Astrocyte (in vitro differentiated cells and primary cell): Measurements from ENCODE around the gene PLEKHF1. TPM values are rescaled to one million over a fixed set of nuclear protein-coding genes. Genes with fewer than 3 reads are reported as not detected.
A peak's percentile ranks its signal among the peaks of the same experiment; 100 is the strongest.

ENCODE experiments used
- DNase-seq: peaks from one replicate; pipeline ENCODE4 v3.0.0-alpha.2; 2010; ENCODE audit warnings: low read depth
- FAIRE-seq: peaks from 2 replicates; lab custom pipeline; 2011; peaks lifted over from hg19 to GRCh38; lab: Jason Lieb, UNC
- H2AFZ ChIP-seq: 2 replicates; pipeline ENCODE4 v1.6.0; 2012; ENCODE audit warnings: low read depth, low read length, inconsistent platforms
- H3K27ac ChIP-seq: 2 replicates; pipeline ENCODE4 v1.5.1; 2011; ENCODE audit warnings: low read depth, low read length, inconsistent platforms
- H3K27me3 ChIP-seq: 2 replicates; pipeline ENCODE4 v1.6.0; 2011; ENCODE audit warnings: low read length, inconsistent platforms; ENCODE audit not compliant: insufficient read depth
- H3K36me3 ChIP-seq: 2 replicates; pipeline ENCODE4 v1.5.1; 2011; ENCODE audit warnings: low read length, inconsistent platforms; ENCODE audit not compliant: insufficient read depth
- H3K4me1 ChIP-seq: 2 replicates; pipeline ENCODE4 v1.5.1; 2011; ENCODE audit warnings: low read length, inconsistent platforms; ENCODE audit not compliant: insufficient read depth
- H3K4me2 ChIP-seq: 2 replicates; pipeline ENCODE4 v1.6.0; 2012; ENCODE audit warnings: low read length, inconsistent platforms
- H3K4me3 ChIP-seq: 2 replicates; pipeline ENCODE4 v1.5.1; 2011; ENCODE audit warnings: low read depth, mild to moderate bottlenecking, low read length, inconsistent platforms; ENCODE audit not compliant: insufficient read depth
- H3K79me2 ChIP-seq: 2 replicates; pipeline ENCODE4 v1.6.0; 2012; ENCODE audit warnings: mild to moderate bottlenecking, low read length, inconsistent platforms; ENCODE audit not compliant: insufficient read depth
- H3K9ac ChIP-seq: 2 replicates; pipeline ENCODE4 v1.6.0; 2012; ENCODE audit warnings: mild to moderate bottlenecking, low read length, inconsistent platforms
- H3K9me3 ChIP-seq: 2 replicates; pipeline ENCODE4 v1.5.1; 2012; ENCODE audit warnings: low read depth, mild to moderate bottlenecking, low read length, inconsistent platforms; ENCODE audit not compliant: insufficient read depth
- H4K20me1 ChIP-seq: 2 replicates; pipeline ENCODE4 v1.6.0; 2012; ENCODE audit warnings: low read length, inconsistent platforms; ENCODE audit not compliant: insufficient read depth
- H3K27ac Mint-ChIP-seq: one replicate; pipeline ENCODE4 v1.8.0; 2021; ENCODE audit warnings: mild to moderate bottlenecking, mixed read lengths; ENCODE audit not compliant: unreplicated experiment
- H3K27me3 Mint-ChIP-seq: one replicate; pipeline ENCODE4 v1.8.0; 2021; ENCODE audit warnings: low read depth, mixed read lengths; ENCODE audit not compliant: unreplicated experiment
- H3K36me3 Mint-ChIP-seq: one replicate; pipeline ENCODE4 v1.8.0; 2021; ENCODE audit warnings: low read depth, mixed read lengths; ENCODE audit not compliant: unreplicated experiment
- H3K4me1 Mint-ChIP-seq: one replicate; pipeline ENCODE4 v1.8.0; 2021; ENCODE audit warnings: low read depth, mixed read lengths; ENCODE audit not compliant: unreplicated experiment
- H3K4me3 Mint-ChIP-seq: one replicate; pipeline ENCODE4 v1.8.0; 2021; ENCODE audit warnings: mild to moderate bottlenecking, moderate library complexity, mixed read lengths; ENCODE audit not compliant: unreplicated experiment
- H3K9me3 Mint-ChIP-seq: one replicate; pipeline ENCODE4 v1.8.0; 2021; ENCODE audit warnings: mild to moderate bottlenecking, mixed read lengths; ENCODE audit not compliant: unreplicated experiment
- EZH2 ChIP-seq: IDR thresholded peaks from 2 replicates; pipeline ENCODE4 v1.6.1; 2012; ENCODE audit warnings: mild to moderate bottlenecking, low read length, inconsistent platforms; ENCODE audit not compliant: insufficient read depth
- total RNA-seq: library from RNA; stranded (reverse); gene quantifications from 2 replicates; pipeline ENCODE4 v1.2.1, GENCODE V29; 2021
- TF ChIP-seq, protein P1 (sequence below): IDR thresholded peaks from 2 replicates; pipeline ENCODE4 v1.5.1; 2011; ENCODE audit warnings: low read depth, mild to moderate bottlenecking, inconsistent platforms, low read length, moderate library complexity; ENCODE audit not compliant: insufficient read depth

Gene PLEKHF1
- total RNA-seq, 1 donor from 2014 or later: 13.1 TPM

DNA sequence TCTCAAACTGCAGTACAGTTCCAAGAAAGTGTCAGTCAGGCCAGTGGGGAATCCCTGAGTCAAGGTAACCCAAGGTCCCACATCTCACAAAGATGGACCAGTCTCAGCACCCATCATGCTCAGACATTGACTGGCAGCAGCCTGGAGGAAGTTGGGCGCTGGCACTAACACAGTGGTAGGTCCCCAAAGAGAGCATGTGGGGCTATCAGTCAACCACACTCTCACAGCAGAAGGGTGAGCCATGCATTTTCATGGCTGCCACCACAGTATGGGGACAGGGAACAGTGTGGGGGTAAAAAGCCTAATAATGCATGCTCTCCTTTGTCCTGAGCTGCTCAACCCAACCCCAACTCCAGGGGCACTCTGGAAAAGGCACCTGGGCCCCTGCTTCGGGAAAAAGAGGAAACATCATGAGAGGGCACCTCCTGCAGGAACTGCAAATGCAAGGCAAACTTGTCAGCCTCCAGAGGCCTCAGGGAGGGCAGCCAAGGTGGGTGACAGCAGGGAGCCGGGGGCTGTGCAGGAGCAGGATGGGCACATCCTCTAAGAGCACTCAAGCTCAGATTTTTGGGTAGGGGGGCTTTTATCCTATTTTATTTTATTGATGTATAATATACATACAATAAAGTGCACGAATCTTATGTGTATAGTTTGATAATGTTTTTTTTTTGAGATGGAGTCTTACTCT, 9.5 kb upstream of the PLEKHF1 start:
- Histone ChIP-seq H3K79me2 (no peaks in the 10 kb centered on the region), H3K4me1 (no peaks in the 10 kb centered on the region), H2AFZ (no peak overlapping the region), H3K9me3 (no peaks in the 10 kb centered on the region), H3K27ac (no peak overlapping the region), H3K36me3 (no peaks in the 10 kb centered on the region), H3K4me3 (no peak overlapping the region), H3K27me3 (peaks cover 4% of the 10 kb centered on the region), H4K20me1 (no peaks in the 10 kb centered on the region), H3K4me2 (no peak overlapping the region), H3K9ac (no peak overlapping the region)
- FAIRE-seq (no peak), DNase-seq (no peak)
- peaks cover 9% of the 10 kb centered on the region for H3K9me3 Mint-ChIP-seq
- H3K4me1 Mint-ChIP-seq: peaks cover 7% of the 10 kb centered on the region
- no peak overlapping the region for H3K4me3 Mint-ChIP-seq
- H3K27ac Mint-ChIP-seq: no peak overlapping the region
- H3K36me3 Mint-ChIP-seq: peaks cover 2% of the 10 kb centered on the region
- H3K27me3 Mint-ChIP-seq: peaks cover 3% of the 10 kb centered on the region
- TF ChIP-seq EZH2: no peak
- TF ChIP-seq, protein P1, sequence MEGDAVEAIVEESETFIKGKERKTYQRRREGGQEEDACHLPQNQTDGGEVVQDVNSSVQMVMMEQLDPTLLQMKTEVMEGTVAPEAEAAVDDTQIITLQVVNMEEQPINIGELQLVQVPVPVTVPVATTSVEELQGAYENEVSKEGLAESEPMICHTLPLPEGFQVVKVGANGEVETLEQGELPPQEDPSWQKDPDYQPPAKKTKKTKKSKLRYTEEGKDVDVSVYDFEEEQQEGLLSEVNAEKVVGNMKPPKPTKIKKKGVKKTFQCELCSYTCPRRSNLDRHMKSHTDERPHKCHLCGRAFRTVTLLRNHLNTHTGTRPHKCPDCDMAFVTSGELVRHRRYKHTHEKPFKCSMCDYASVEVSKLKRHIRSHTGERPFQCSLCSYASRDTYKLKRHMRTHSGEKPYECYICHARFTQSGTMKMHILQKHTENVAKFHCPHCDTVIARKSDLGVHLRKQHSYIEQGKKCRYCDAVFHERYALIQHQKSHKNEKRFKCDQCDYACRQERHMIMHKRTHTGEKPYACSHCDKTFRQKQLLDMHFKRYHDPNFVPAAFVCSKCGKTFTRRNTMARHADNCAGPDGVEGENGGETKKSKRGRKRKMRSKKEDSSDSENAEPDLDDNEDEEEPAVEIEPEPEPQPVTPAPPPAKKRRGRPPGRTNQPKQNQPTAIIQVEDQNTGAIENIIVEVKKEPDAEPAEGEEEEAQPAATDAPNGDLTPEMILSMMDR: no peak

DNA sequence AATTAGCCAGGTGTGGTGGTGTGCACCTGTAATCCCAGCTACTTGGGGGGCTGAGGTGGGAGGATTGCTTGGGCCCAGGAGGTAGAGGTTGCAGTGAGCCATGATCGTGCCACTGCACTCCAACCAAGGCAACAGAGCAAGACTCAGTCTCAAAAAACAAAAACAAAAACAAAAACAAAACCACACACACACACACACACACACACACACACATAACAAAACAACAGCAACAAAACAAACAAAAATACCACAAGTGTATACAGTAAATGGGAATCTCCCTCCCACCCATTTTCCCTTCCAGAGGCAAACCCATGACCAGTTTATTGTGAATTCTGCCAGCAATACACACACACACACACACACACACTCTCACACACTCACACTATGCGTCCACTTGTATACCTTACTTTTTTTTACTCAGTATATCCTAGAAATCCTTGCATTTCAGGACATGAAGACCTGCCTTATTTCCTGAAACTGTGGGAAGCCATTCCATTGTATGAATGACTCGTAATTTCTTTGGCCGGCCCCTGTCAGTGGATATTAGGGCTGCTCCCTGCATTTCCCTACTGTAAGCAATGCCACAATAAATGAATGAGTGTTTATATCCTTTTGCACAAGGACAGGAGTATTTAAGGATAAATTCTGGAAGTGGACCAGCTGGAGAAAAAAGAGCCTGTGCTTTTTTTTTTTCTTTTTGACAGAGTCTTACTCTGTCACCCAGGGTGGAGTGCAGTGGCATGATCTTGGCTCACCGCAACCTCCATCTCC, 6.9 kb upstream of the PLEKHF1 start:
- H3K4me1 Mint-ChIP-seq: peaks cover 27% of the 10 kb centered on the region
- H3K4me3 ChIP-seq: no peak overlapping the region
- H2AFZ ChIP-seq: no peak overlapping the region
- no peaks in the 10 kb centered on the region for H4K20me1 ChIP-seq
- H3K4me2 ChIP-seq: no peak overlapping the region
- no peak for DNase-seq
- peaks cover 9% of the 10 kb centered on the region for H3K9me3 Mint-ChIP-seq
- H3K4me3 Mint-ChIP-seq: no peak overlapping the region
- H3K27me3 ChIP-seq: no peaks in the 10 kb centered on the region
- H3K27ac ChIP-seq: no peak overlapping the region
- no peaks in the 10 kb centered on the region for H3K79me2 ChIP-seq
- TF ChIP-seq, protein P1: no peak
- TF ChIP-seq EZH2: no peak
- FAIRE-seq: no peak
- H3K4me1 ChIP-seq: peaks cover 25% of the 10 kb centered on the region
- H3K27ac Mint-ChIP-seq: no peak overlapping the region
- H3K9ac ChIP-seq: no peak overlapping the region
- H3K27me3 Mint-ChIP-seq: peaks cover 3% of the 10 kb centered on the region
- H3K9me3 ChIP-seq: no peaks in the 10 kb centered on the region
- H3K36me3 Mint-ChIP-seq: peaks cover 2% of the 10 kb centered on the region
- no peaks in the 10 kb centered on the region for H3K36me3 ChIP-seq

DNA sequence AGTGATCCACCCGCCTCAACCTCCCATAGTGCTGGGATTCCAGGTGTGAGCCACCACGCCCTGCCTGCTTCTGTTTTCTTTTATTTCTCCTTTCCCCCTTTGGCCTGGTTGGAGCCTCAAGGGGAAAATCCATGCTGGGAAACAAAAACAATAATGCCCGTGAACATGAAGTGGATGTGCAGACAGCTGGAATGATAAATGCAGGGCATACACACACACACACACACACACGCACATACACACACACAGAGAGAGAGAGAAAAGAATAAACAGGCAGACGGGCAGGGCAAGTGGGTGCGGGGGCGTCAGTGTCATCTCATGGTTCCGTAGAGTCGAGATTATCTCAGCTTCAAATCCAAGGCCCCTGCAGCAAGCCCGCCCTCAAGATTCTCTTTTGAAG, 4.4 kb upstream of the PLEKHF1 start:
- H3K4me1 Mint-ChIP-seq: peaks cover 40% of the 10 kb centered on the region

More for the DNA sequence above, 4.4 kb upstream of the PLEKHF1 start:
- H3K36me3 Mint-ChIP-seq: no peaks in the 10 kb centered on the region
- Histone ChIP-seq H3K9ac (no peak overlapping the region), H3K27ac (no peak overlapping the region), H3K9me3 (no peaks in the 10 kb centered on the region), H2AFZ (no peak overlapping the region), H3K36me3 (no peaks in the 10 kb centered on the region), H3K27me3 (no peaks in the 10 kb centered on the region), H3K79me2 (no peaks in the 10 kb centered on the region), H3K4me1 (peaks cover 39% of the 10 kb centered on the region), H3K4me2 (no peak overlapping the region), H3K4me3 (no peak overlapping the region), H4K20me1 (no peaks in the 10 kb centered on the region)
- peaks cover 4% of the 10 kb centered on the region for H3K9me3 Mint-ChIP-seq
- FAIRE-seq (no peak), DNase-seq (no peak)
- H3K27ac Mint-ChIP-seq: peak overlapping the region; percentile 84
- no peak for TF ChIP-seq EZH2
- TF ChIP-seq, protein P1: no peak
- H3K27me3 Mint-ChIP-seq: no peaks in the 10 kb centered on the region
- H3K4me3 Mint-ChIP-seq: no peak overlapping the region
